Esophagus muscularis mucosa (tissue), 3 donors: ENCODE data around the gene AVL9.

Experiments
- EP300 ChIP-seq: sonication (generic); formaldehyde crosslinking; IDR thresholded peaks from one replicate; pipeline ENCODE4 v1.6.1; 2017; ENCODE audit warnings: antibody characterized with exemption
- TF ChIP-seq, protein P1 (sequence below), 3 experiments: fragments of 200-600 bp in 2 of 3; fragments of 450-650 bp in 1 of 3; sonication (generic) in 2 of 3; IDR thresholded peaks; one replicate each; pipeline ENCODE4 v1.5.1; 2017 to 2019; ENCODE audit warnings: antibody characterized with exemption in 3 of 3, mild to moderate bottlenecking in 2 of 3, moderate library complexity in 1 of 3

- TF ChIP-seq EP300 = no peak
- TF ChIP-seq, protein P1, sequence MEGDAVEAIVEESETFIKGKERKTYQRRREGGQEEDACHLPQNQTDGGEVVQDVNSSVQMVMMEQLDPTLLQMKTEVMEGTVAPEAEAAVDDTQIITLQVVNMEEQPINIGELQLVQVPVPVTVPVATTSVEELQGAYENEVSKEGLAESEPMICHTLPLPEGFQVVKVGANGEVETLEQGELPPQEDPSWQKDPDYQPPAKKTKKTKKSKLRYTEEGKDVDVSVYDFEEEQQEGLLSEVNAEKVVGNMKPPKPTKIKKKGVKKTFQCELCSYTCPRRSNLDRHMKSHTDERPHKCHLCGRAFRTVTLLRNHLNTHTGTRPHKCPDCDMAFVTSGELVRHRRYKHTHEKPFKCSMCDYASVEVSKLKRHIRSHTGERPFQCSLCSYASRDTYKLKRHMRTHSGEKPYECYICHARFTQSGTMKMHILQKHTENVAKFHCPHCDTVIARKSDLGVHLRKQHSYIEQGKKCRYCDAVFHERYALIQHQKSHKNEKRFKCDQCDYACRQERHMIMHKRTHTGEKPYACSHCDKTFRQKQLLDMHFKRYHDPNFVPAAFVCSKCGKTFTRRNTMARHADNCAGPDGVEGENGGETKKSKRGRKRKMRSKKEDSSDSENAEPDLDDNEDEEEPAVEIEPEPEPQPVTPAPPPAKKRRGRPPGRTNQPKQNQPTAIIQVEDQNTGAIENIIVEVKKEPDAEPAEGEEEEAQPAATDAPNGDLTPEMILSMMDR (IDR thresholded peaks at IDR 0.05) = no peak
Observed at GRCh38 chr7:32618470-32618869, 123.2 kb downstream of the AVL9 start.
